OCI-LY7 (cell line): ENCODE measurements around the gene POU3F2.

Experiments used
- EZH2phosphoT487 ChIP-seq: fragments of 200-600 bp; sonication (generic); IDR thresholded peaks from 2 replicates; pipeline ENCODE4 v1.6.1; 2018; ENCODE audit warnings: low read depth, borderline replicate concordance, mild to moderate bottlenecking, mixed run types, antibody characterized with exemption, low read length, moderate library complexity, mixed read lengths
- TF ChIP-seq, protein P1 (sequence below): fragments of 200-600 bp; sonication (generic); conservative IDR thresholded peaks from 2 replicates; pipeline ENCODE4 v1.5.1; 2014; ENCODE audit warnings: mild to moderate bottlenecking, antibody characterized with exemption, low read length, moderate library complexity, mixed read lengths

DNA sequence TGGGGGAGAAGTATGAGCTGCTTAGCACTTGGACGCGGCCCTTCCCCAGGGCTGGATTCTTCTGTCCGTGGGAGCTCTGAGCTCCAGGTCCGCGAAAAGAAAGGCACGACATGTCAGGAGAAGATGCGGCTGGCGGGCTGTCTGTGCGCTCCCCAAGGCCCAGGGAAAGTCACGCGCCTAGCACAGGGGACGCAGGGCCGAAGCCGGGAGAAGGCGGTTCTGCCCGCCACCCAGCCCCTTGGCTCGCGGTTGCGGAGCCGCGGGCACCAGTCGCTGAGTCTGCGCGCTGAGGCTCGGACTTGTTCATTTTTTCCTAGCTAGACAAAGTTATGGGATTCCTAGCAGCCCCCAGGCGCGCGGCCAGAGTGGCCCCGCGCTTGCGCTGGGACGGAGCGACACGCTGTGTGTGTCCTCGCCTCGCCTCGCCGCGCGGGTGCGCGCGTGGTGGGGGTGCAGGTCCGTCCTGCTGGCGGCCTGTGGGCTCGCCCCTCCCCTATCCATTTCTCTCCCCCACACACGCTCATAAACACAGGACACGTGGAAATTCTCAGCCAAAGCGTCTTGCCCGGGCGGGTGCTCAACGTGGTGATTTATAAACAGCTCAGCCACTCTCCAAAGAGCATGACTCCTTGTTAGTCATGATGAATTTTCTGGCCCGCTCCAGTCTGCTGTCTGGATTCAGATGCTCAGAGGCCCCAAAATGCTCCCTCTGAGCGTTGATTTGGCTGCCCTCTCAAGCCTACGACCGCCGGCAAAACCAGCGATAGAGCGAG lies 1.9 kb upstream of the POU3F2 start:
- TF ChIP-seq, protein P1, sequence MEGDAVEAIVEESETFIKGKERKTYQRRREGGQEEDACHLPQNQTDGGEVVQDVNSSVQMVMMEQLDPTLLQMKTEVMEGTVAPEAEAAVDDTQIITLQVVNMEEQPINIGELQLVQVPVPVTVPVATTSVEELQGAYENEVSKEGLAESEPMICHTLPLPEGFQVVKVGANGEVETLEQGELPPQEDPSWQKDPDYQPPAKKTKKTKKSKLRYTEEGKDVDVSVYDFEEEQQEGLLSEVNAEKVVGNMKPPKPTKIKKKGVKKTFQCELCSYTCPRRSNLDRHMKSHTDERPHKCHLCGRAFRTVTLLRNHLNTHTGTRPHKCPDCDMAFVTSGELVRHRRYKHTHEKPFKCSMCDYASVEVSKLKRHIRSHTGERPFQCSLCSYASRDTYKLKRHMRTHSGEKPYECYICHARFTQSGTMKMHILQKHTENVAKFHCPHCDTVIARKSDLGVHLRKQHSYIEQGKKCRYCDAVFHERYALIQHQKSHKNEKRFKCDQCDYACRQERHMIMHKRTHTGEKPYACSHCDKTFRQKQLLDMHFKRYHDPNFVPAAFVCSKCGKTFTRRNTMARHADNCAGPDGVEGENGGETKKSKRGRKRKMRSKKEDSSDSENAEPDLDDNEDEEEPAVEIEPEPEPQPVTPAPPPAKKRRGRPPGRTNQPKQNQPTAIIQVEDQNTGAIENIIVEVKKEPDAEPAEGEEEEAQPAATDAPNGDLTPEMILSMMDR, result no peak
- TF ChIP-seq EZH2phosphoT487, result no peak
